NCI-H524 (cell line): ENCODE data around the gene AMIGO2.
"Not testable (repeated sequence)": the region's sequence is repeated elsewhere in the genome, so short reads cannot be mapped to it uniquely, and the experiment has no call there.

ENCODE experiments used
- DNase-seq, 2 experiments: peaks; one replicate each; lab custom pipeline; 2025; lab: John Stamatoyannopoulos, UW

Gene AMIGO2

GRCh38 chr12:47079468-47079980, at the start of gene AMIGO2, which contains the start of gene PCED1B:
TSS of gene AMIGO2 (minus strand) at chr12:47079959. CDS start at chr12:47079002, 957 bp downstream.
TSS of gene PCED1B (plus strand) at chr12:47079621. CDS start at chr12:47235064, 155,443 bp downstream.
- peak; percentile 18 to 68 for DNase-seq

GRCh38 chr12:47126246-47126645, 46.5 kb upstream of the AMIGO2 start:
- DNase-seq, result no peak

- DNase-seq, result no peak
Observed at GRCh38 chr12:47124451-47124850, 44.7 kb upstream of the AMIGO2 start.

- DNase-seq, result no peak
Observed at GRCh38 chr12:47123730-47124129, 44.0 kb upstream of the AMIGO2 start.

GRCh38 chr12:47122602-47123001, 42.8 kb upstream of the AMIGO2 start:
- no peak for DNase-seq

GRCh38 chr12:47121146-47121545, 41.4 kb upstream of the AMIGO2 start:
- no peak for DNase-seq

GRCh38 chr12:47120736-47121135, 41.0 kb upstream of the AMIGO2 start:
- DNase-seq, result no peak

- not testable (repeated sequence) for DNase-seq
Observed at GRCh38 chr12:47117305-47117704, 37.5 kb upstream of the AMIGO2 start.

- DNase-seq, result peak in 1 of 2 experiments; percentile 14
Observed at GRCh38 chr12:47114481-47114892, 34.7 kb upstream of the AMIGO2 start.

- no peak for DNase-seq
Observed at GRCh38 chr12:47112679-47113078, 32.9 kb upstream of the AMIGO2 start.

- DNase-seq, result no peak
Observed at GRCh38 chr12:47111854-47112253, 32.1 kb upstream of the AMIGO2 start.

GRCh38 chr12:47111392-47111778, 31.6 kb upstream of the AMIGO2 start:
- DNase-seq, result no peak

- DNase-seq, result no peak
Observed at GRCh38 chr12:47110718-47111391, 31.1 kb upstream of the AMIGO2 start.

- DNase-seq, result no peak
Observed at GRCh38 chr12:47110011-47110541, 30.3 kb upstream of the AMIGO2 start.

- DNase-seq, result no peak
Observed at GRCh38 chr12:47107926-47108325, 28.2 kb upstream of the AMIGO2 start.

GRCh38 chr12:47107446-47107845, 27.7 kb upstream of the AMIGO2 start:
- DNase-seq, result no peak

- no peak for DNase-seq
Observed at GRCh38 chr12:47105914-47106674, 26.3 kb upstream of the AMIGO2 start.

GRCh38 chr12:47102845-47103651, 23.3 kb upstream of the AMIGO2 start:
- no peak for DNase-seq

- DNase-seq, result no peak
Observed at GRCh38 chr12:47102406-47102805, 22.6 kb upstream of the AMIGO2 start.

- no peak for DNase-seq
Observed at GRCh38 chr12:47100160-47100559, 20.4 kb upstream of the AMIGO2 start.

- no peak for DNase-seq
Observed at GRCh38 chr12:47099610-47100009, 19.9 kb upstream of the AMIGO2 start.

- no peak for DNase-seq
Observed at GRCh38 chr12:47098099-47098498, 18.3 kb upstream of the AMIGO2 start.
